ENCODE data around the gene STAT1.

STAT1 gene

GRCh38 chr2:191031256-191031655, 17.3 kb upstream of the STAT1 start:
- no peak for DNase-seq (ENCODE audit: low spot score)

GRCh38 chr2:191030521-191031154, 16.7 kb upstream of the STAT1 start:
- peak; percentile 43 for DNase-seq (ENCODE audit: low spot score)

- DNase-seq (ENCODE audit: low spot score) = no peak
Measured at GRCh38 chr2:191029280-191029950, 15.4 kb upstream of the STAT1 start.

- no peak for DNase-seq (ENCODE audit: low spot score)
Measured at GRCh38 chr2:191026377-191026776, 12.4 kb upstream of the STAT1 start.

GRCh38 chr2:191025135-191025534, 11.2 kb upstream of the STAT1 start:
- no peak for DNase-seq (ENCODE audit: low spot score)

GRCh38 chr2:191023235-191023679, 9.3 kb upstream of the STAT1 start:
- DNase-seq (ENCODE audit: low spot score) = no peak

GRCh38 chr2:191020742-191021381, 6.9 kb upstream of the STAT1 start:
- DNase-seq (ENCODE audit: low spot score) = peak; percentile 45

GRCh38 chr2:191020221-191020741, 6.3 kb upstream of the STAT1 start:
- DNase-seq (ENCODE audit: low spot score) = peak; percentile 95

GRCh38 chr2:191019376-191019775, 5.4 kb upstream of the STAT1 start:
- no peak for DNase-seq (ENCODE audit: low spot score)

GRCh38 chr2:191018643-191019119, 4.7 kb upstream of the STAT1 start:
- no peak for DNase-seq (ENCODE audit: low spot score)

GRCh38 chr2:191018048-191018447, 4.1 kb upstream of the STAT1 start:
- no peak for DNase-seq (ENCODE audit: low spot score)

GRCh38 chr2:191015831-191016230, 1.9 kb upstream of the STAT1 start:
- DNase-seq (ENCODE audit: low spot score) = no peak

- no peak for DNase-seq (ENCODE audit: low spot score)
Measured at GRCh38 chr2:191015239-191015638, 1.3 kb upstream of the STAT1 start.

- no peak for DNase-seq (ENCODE audit: low spot score)
Measured at GRCh38 chr2:191014653-191015020, 666 bp upstream of the STAT1 start.

GRCh38 chr2:191013682-191013931, 364 bp downstream of the STAT1 start:
- peak; percentile 71 for DNase-seq (ENCODE audit: low spot score)

- DNase-seq (ENCODE audit: low spot score) = no peak
Measured at GRCh38 chr2:191012845-191013681, 908 bp downstream of the STAT1 start.

GRCh38 chr2:191012346-191012745, 1.6 kb downstream of the STAT1 start:
- no peak for DNase-seq (ENCODE audit: low spot score)

GRCh38 chr2:191010887-191011885, 2.8 kb downstream of the STAT1 start:
- DNase-seq (ENCODE audit: low spot score) = no peak

- no peak for DNase-seq (ENCODE audit: low spot score)
Measured at GRCh38 chr2:191009541-191010374, 4.2 kb downstream of the STAT1 start.

GRCh38 chr2:191008286-191008685, 5.7 kb downstream of the STAT1 start:
- no peak for DNase-seq (ENCODE audit: low spot score)
